Keratinocyte (primary cell): ENCODE results near the gene NEU2. TPM values are rescaled to one million over a fixed set of nuclear protein-coding genes. Genes with fewer than 3 reads are reported as not detected.

Experiments
- DNase-seq: peaks from one replicate; pipeline ENCODE4 v3.0.0-alpha.2; 2011; ENCODE audit warnings: low read depth, missing footprints, low spot score
- FAIRE-seq: peaks from 2 replicates; lab custom pipeline; 2011; peaks lifted over from hg19 to GRCh38; lab: Jason Lieb, UNC
- H2AFZ ChIP-seq: 2 replicates; pipeline ENCODE4 v1.6.0; 2012; ENCODE audit warnings: low read length, control low read depth, inconsistent platforms; ENCODE audit not compliant: control insufficient read depth
- H3K27ac ChIP-seq: 2 replicates; pipeline ENCODE4 v1.5.1; 2011; ENCODE audit warnings: low read length; ENCODE audit not compliant: control insufficient read depth, insufficient read depth
- H3K27me3 ChIP-seq: 3 replicates; pipeline ENCODE4 v1.6.0; 2011; ENCODE audit warnings: low read length; ENCODE audit not compliant: control insufficient read depth, insufficient read depth; ENCODE audit errors: extremely low read depth
- H3K36me3 ChIP-seq, 2 experiments: 2 replicates in 1 of 2; 3 replicates in 1 of 2; pipeline ENCODE4 v1.5.1; 2011; ENCODE audit warnings: low read length in 2 of 2, mild to moderate bottlenecking in 1 of 2; ENCODE audit not compliant: control insufficient read depth in 2 of 2, insufficient read depth in 2 of 2; ENCODE audit errors: extremely low read depth in 1 of 2
- H3K4me1 ChIP-seq: 3 replicates; pipeline ENCODE4 v1.5.1; 2011; ENCODE audit warnings: low read length; ENCODE audit not compliant: control insufficient read depth, insufficient read depth; ENCODE audit errors: extremely low read depth
- H3K4me2 ChIP-seq: 3 replicates; pipeline ENCODE4 v1.6.0; 2011; ENCODE audit warnings: low read depth, low read length; ENCODE audit not compliant: control insufficient read depth, insufficient read depth; ENCODE audit errors: extremely low read depth
- H3K4me3 ChIP-seq, 3 experiments: fragments of 200-600 bp in 1 of 3; sonication (generic) in 1 of 3; 2 replicates in 2 of 3; 3 replicates in 1 of 3; pipeline ENCODE4 v1.5.1; 2011 to 2016; ENCODE audit warnings: low read length in 3 of 3, mild to moderate bottlenecking in 3 of 3, control low read depth in 2 of 3, inconsistent platforms in 1 of 3, low read depth in 1 of 3, mixed read lengths in 1 of 3, mixed run types in 1 of 3, moderate library complexity in 1 of 3; ENCODE audit not compliant: control insufficient read depth in 2 of 3, insufficient read depth in 2 of 3; ENCODE audit errors: extremely low read depth in 1 of 3
- H3K79me2 ChIP-seq: 2 replicates; pipeline ENCODE4 v1.6.0; 2012; ENCODE audit warnings: low read length; ENCODE audit not compliant: control insufficient read depth, insufficient read depth
- H3K9ac ChIP-seq: 3 replicates; pipeline ENCODE4 v1.6.0; 2011; ENCODE audit warnings: low read length; ENCODE audit not compliant: control insufficient read depth, insufficient read depth; ENCODE audit errors: extremely low read depth
- H3K9me1 ChIP-seq: 3 replicates; pipeline ENCODE4 v1.6.0; 2011; ENCODE audit warnings: low read length; ENCODE audit not compliant: control insufficient read depth, insufficient read depth; ENCODE audit errors: extremely low read depth
- H3K9me3 ChIP-seq: 2 replicates; pipeline ENCODE4 v1.5.1; 2012; ENCODE audit warnings: low read depth, low read length; ENCODE audit not compliant: control insufficient read depth
- H4K20me1 ChIP-seq: 3 replicates; pipeline ENCODE4 v1.6.0; 2011; ENCODE audit warnings: low read length; ENCODE audit not compliant: control insufficient read depth, insufficient read depth; ENCODE audit errors: extremely low read depth
- EZH2 ChIP-seq: IDR thresholded peaks from one replicate; pipeline ENCODE4 v1.6.1; 2012; ENCODE audit warnings: inconsistent platforms, mild to moderate bottlenecking, low read length, moderate library complexity
- dilution Hi-C: fragments of 300-500 bp; cut with MboI; formaldehyde crosslinking; loops from one replicate; pipeline ENCODE4 v1.7.0; 2020; ENCODE audit warnings: low sequenced_read_pairs; ENCODE audit not compliant: extremely low pct_ligation_motif_present
- polyA plus RNA-seq, 5 experiments: library from polyadenylated mRNA; depleted of rRNA in 3 of 5; stranded (reverse) in 3 of 5; stranded (forward) in 1 of 5; unstranded in 1 of 5; fragments of >200 nt; gene quantifications; 1 replicate in 1 of 5; 2 replicates in 3 of 5; 3 replicates in 1 of 5; pipeline versions ENCODE4 v1.2.1 to v1.2.3, GENCODE V29; 2011 to 2012; ENCODE audit warnings: missing spikeins in 2 of 5, low read depth in 1 of 5, low replicate concordance in 1 of 5
- TF ChIP-seq, protein P1 (sequence below), 3 experiments: IDR thresholded peaks in 1 of 3; conservative IDR thresholded peaks in 1 of 3; optimal IDR thresholded peaks in 1 of 3; 2 replicates in 2 of 3; 3 replicates in 1 of 3; pipeline versions ENCODE3 to v1.5.1; 2011; ENCODE audit warnings: low read length in 3 of 3, mild to moderate bottlenecking in 3 of 3, moderate library complexity in 2 of 3, control low read depth in 1 of 3, inconsistent platforms in 1 of 3; ENCODE audit not compliant: insufficient read depth in 2 of 3; ENCODE audit errors: extremely low read depth in 1 of 3

NEU2 gene
- polyA plus RNA-seq, 1 donor (not counting 4 experiments of a cell fraction or from before 2014, with no cell fraction given): not detected

DNA sequence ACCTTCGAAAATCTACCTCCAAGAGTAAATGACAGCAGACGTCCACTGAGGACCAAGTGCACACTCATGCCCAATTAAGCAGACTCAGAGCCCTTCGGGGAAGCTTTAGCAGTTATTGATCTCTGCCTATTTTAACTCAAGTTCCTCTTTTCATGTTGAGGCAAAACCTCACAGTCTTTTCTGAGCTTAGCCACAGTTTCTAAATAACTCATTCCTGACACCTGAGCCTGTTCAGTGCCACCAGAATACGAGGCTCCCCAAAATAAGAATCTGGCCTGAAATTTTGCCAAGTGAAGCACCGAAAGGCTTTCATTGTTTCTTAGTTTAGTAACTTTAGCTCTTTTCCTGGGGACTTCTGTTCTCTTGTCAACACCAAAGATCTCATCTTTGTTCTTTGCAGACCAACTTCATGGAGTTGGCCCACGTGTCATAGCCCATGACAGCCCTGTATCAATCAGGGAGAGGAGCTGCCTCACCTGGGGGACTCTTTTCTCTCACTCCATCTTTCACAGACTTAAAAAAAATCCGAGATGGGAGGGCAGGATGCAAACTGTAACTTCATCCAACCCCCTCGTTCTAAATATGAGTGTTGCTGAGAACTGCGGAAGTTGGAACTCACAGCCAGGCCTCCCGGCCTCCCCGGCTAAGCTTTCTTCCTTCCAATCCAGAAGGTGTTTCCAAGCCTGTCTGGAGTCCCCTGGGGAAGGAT is 49.9 kb downstream of the NEU2 start:
- FAIRE-seq (no peak), DNase-seq (no peak)
- no peak overlapping the region for H3K4me3 ChIP-seq
- H3K36me3 ChIP-seq: no peaks in the 10 kb centered on the region
- peaks cover 21% of the 10 kb centered on the region for H3K27me3 ChIP-seq
- H3K9me3 ChIP-seq: no peaks in the 10 kb centered on the region
- peaks cover 4% of the 10 kb centered on the region for H3K4me1 ChIP-seq
- no peaks in the 10 kb centered on the region for H4K20me1 ChIP-seq
- no peaks in the 10 kb centered on the region for H3K79me2 ChIP-seq
- no peaks in the 10 kb centered on the region for H3K9me1 ChIP-seq
- H2AFZ ChIP-seq: no peak overlapping the region
- H3K4me2 ChIP-seq: no peak overlapping the region
- dilution Hi-C loops: no loop called here
- no peak overlapping the region for H3K27ac ChIP-seq
- TF ChIP-seq, protein P1, sequence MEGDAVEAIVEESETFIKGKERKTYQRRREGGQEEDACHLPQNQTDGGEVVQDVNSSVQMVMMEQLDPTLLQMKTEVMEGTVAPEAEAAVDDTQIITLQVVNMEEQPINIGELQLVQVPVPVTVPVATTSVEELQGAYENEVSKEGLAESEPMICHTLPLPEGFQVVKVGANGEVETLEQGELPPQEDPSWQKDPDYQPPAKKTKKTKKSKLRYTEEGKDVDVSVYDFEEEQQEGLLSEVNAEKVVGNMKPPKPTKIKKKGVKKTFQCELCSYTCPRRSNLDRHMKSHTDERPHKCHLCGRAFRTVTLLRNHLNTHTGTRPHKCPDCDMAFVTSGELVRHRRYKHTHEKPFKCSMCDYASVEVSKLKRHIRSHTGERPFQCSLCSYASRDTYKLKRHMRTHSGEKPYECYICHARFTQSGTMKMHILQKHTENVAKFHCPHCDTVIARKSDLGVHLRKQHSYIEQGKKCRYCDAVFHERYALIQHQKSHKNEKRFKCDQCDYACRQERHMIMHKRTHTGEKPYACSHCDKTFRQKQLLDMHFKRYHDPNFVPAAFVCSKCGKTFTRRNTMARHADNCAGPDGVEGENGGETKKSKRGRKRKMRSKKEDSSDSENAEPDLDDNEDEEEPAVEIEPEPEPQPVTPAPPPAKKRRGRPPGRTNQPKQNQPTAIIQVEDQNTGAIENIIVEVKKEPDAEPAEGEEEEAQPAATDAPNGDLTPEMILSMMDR (optimal IDR thresholded peaks at IDR 0.05 in 1 of 3, IDR thresholded peaks at IDR 0.05 in 1 of 3, conservative IDR thresholded peaks at IDR 0.05 in 1 of 3; ENCODE audit: extremely low read depth in 1 of 3, insufficient read depth in 2 of 3, low read length in 3 of 3): no peak
- TF ChIP-seq EZH2: no peak
- no peak overlapping the region for H3K9ac ChIP-seq

DNA sequence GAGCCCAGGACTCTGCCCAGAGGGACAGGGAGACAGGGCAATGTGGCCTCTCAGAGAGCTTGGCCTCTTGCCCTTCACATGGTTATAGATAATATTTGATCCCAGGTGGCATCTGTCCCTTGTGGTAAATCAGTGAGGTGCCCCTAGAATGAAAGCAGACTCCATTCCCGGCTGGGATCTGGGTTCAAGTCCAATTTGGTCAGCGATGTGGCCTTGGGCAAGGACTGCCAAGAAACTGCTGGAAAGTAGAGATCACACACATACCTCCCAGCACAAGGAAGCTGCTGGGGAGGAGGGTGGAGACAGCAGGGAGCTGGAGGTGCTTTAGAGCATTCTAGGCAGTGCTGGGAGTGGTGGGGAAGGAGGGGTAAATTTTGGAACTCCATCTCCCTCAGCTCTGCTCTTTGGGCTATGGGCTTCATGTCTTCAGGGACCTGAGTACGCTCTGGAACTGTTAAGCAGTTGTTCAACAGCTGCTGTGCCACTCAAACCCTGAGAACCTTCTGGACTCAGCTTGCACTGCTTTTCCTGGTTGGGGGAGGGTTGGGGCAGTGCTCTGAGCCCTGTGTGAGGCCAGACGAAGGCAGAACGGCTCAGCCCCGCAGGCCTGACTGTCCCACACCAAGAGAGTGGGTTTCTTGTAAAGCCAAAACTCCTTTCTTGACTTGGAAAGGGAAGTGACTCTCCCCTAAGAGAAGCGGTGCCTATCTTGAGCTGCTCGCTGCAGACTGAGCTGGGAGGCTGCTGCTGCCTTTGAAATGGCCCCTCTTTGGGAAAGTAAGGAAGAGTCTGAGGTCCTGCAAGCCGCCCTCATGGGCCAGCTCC is 50.7 kb downstream of the NEU2 start:
- Histone ChIP-seq H3K9me1 (no peaks in the 10 kb centered on the region), H3K27ac (no peak overlapping the region), H3K9me3 (no peaks in the 10 kb centered on the region), H2AFZ (no peak overlapping the region), H3K4me1 (peaks cover 4% of the 10 kb centered on the region), H3K79me2 (no peaks in the 10 kb centered on the region), H3K4me3 (no peak overlapping the region), H4K20me1 (no peaks in the 10 kb centered on the region), H3K27me3 (peaks cover 21% of the 10 kb centered on the region), H3K36me3 (no peaks in the 10 kb centered on the region), H3K4me2 (no peak overlapping the region), H3K9ac (no peak overlapping the region)
- dilution Hi-C loops: no loop called here
- TF ChIP-seq EZH2: no peak
- TF ChIP-seq, protein P1 (optimal IDR thresholded peaks at IDR 0.05 in 1 of 3, IDR thresholded peaks at IDR 0.05 in 1 of 3, conservative IDR thresholded peaks at IDR 0.05 in 1 of 3; ENCODE audit: extremely low read depth in 1 of 3, insufficient read depth in 2 of 3, low read length in 3 of 3): no peak
- DNase-seq: no peak
- no peak for FAIRE-seq
